ENCODE measurements around the gene RRP1. TPM values are rescaled to one million over a fixed set of nuclear protein-coding genes. Genes with fewer than 3 reads are reported as not detected.
A peak's percentile ranks its signal among the peaks of the same experiment; 100 is the strongest.

The RRP1 gene
- total RNA-seq, 2 donors from 2014 or later: 9.9 to 27.7 TPM

DNA sequence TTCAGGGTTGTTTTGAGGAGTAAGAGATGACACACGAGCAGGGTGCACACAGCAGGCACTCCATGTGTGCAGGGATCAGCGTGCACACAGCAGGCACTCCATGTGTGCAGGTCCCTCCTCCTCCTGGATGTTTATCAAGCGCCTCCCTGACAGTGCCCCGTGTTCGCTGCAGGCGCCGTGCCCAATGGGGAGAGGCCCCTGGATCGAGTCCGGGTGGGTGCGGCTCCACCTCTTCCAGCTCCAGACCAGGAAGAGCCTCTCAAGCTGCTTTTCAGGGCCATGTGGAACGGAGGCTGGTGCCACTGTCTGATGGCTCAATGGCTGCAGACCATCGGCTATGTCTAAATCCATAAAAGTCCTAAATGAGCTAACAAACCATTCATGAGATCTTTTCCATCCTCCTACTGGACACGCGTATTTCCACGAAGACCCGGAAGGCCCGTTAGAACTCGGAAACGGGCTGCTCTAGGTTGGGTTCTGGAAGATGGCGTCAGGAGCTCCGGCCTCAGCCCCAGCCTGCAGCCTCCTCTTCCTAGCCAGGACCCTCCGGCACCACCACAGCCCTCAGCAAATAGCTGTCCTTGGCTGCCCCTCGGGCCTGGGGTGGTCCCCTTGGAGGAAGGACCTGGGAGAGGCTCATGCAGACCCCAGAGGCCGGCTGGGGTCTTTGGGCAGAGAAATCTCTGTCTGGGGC lies 36.0 kb downstream of the RRP1 start:
- Histone ChIP-seq H3K36me3 (replicated peaks in 1 of 2; ENCODE audit: insufficient read depth in 1 of 2, low read depth in 2 of 2) (no peaks in the 10 kb centered on the region), H3K4me3 (no peak overlapping the region), H3K27me3 (no peaks in the 10 kb centered on the region), H3K9me3 (no peaks in the 10 kb centered on the region), H3K27ac (no peak overlapping the region), H3K4me1 (peaks cover 11% of the 10 kb centered on the region)
- 75 to 85% methylated on average over 13 to 21 of the region's 24 CpGs for WGBS, 2 donors
- intact Hi-C loops (cut with DNase I): no loop called here
- no peak for TF ChIP-seq POLR2A (IDR thresholded peaks at IDR 0.05)
- DNase-seq (no peak), ATAC-seq (no peak)

DNA sequence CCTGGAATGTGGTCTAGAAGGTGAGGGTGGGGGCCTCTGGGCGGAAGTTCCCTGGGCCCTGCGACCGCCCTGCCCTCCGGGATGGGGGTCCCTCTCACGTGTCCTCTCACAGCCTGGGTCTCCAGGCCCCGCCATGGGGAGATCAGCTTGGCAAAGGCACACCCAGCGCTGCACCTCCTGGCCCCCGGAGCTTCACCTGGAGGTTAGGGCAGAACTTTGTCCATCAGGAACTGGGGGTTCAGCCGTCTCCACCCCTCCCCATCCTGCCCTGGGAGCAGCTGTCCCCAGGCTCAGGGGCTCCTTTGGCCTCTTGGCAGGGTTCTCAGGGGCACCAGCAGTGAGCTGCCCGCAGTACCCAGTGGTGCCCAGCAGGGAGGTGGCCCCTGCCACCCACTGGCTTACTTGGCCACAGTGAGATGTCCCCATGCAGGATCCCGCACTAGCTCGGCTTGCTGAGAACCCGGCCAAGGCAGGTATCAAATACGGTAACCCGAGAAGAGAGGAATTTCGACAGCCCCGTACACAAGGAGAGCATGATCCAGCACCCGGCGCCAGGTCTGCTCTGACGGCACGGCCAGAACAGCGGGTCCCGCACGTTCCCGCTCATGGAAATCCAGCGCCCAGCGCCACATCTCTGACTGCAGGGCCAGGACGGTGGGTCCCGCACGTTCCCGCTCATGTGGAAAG lies 36.7 kb downstream of the RRP1 start:
- intact Hi-C loops (cut with DNase I): no loop called here
- Histone ChIP-seq H3K36me3 (replicated peaks in 1 of 2; ENCODE audit: insufficient read depth in 1 of 2, low read depth in 2 of 2) (no peaks in the 10 kb centered on the region), H3K27ac (no peak overlapping the region), H3K27me3 (no peaks in the 10 kb centered on the region), H3K4me1 (peaks cover 11% of the 10 kb centered on the region), H3K9me3 (no peaks in the 10 kb centered on the region), H3K4me3 (no peak overlapping the region)
- 33% methylated on average over 31 of the region's 31 CpGs; no CpG with 5 or more reads in 1 of the 2 donors for WGBS, 2 donors
- DNase-seq (no peak), ATAC-seq (peak; percentile 25)
- TF ChIP-seq, protein P1, sequence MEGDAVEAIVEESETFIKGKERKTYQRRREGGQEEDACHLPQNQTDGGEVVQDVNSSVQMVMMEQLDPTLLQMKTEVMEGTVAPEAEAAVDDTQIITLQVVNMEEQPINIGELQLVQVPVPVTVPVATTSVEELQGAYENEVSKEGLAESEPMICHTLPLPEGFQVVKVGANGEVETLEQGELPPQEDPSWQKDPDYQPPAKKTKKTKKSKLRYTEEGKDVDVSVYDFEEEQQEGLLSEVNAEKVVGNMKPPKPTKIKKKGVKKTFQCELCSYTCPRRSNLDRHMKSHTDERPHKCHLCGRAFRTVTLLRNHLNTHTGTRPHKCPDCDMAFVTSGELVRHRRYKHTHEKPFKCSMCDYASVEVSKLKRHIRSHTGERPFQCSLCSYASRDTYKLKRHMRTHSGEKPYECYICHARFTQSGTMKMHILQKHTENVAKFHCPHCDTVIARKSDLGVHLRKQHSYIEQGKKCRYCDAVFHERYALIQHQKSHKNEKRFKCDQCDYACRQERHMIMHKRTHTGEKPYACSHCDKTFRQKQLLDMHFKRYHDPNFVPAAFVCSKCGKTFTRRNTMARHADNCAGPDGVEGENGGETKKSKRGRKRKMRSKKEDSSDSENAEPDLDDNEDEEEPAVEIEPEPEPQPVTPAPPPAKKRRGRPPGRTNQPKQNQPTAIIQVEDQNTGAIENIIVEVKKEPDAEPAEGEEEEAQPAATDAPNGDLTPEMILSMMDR (IDR thresholded peaks at IDR 0.05): peak in 2 of 7 experiments; percentile 15 to 22
- no peak for TF ChIP-seq POLR2A (IDR thresholded peaks at IDR 0.05)

- Histone ChIP-seq H3K36me3 (replicated peaks in 1 of 2; ENCODE audit: insufficient read depth in 1 of 2, low read depth in 2 of 2) (no peaks in the 10 kb centered on the region), H3K4me3 (no peak overlapping the region), H3K27me3 (no peaks in the 10 kb centered on the region), H3K9me3 (no peaks in the 10 kb centered on the region), H3K27ac (no peak overlapping the region), H3K4me1 (peaks cover 11% of the 10 kb centered on the region)
- TF ChIP-seq, protein P1 (IDR thresholded peaks at IDR 0.05): no peak
- no peak for TF ChIP-seq POLR2A (IDR thresholded peaks at IDR 0.05)
- ATAC-seq: no peak
- 14 to 30% methylated on average over 4 to 8 of the region's 8 CpGs for WGBS, 2 donors
- intact Hi-C loops (cut with DNase I): no loop called here
- no peak for DNase-seq
These were observed 37.2 kb downstream of the RRP1 start for GRCh38 chr21:43826623-43826974.

DNA sequence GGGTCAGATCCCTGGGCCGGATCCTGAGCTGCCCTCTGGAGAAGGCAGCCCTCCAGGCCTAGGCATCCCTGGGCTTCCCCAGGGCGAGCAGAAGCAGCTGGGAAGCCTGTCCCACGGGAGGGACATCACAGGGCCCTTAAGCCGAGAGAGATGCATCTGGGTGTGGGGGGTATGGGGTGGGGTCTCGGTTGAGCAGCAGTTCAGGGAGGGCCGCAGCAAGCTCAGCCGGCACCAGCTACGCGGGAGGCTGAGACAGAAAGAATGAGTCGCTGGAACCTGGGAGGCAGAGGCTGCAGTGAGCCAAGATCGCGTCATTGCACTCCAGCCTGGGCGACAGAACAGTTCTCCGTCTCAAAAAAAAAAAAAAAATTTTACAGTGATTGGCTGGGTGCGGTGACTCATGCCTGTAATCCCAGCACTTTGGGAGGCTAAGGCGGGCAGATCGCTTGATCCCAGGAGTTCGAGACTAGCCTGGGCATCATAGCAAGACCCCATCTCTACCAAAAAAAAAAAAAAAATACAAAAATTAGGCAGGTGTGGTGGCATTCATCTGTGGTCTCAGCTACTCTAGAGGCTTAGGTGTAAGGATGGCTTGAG lies 37.7 kb downstream of the RRP1 start:
- no peak overlapping the region for H3K27ac ChIP-seq
- intact Hi-C loops (cut with DNase I): no loop called here
- no peak for TF ChIP-seq POLR2A (IDR thresholded peaks at IDR 0.05)
- TF ChIP-seq, protein P1 (IDR thresholded peaks at IDR 0.05): no peak
- no peaks in the 10 kb centered on the region for H3K36me3 ChIP-seq (replicated peaks in 1 of 2; ENCODE audit: insufficient read depth in 1 of 2, low read depth in 2 of 2)
- H3K4me1 ChIP-seq: peaks cover 11% of the 10 kb centered on the region
- H3K4me3 ChIP-seq: no peak overlapping the region
- H3K27me3 ChIP-seq: no peaks in the 10 kb centered on the region
- WGBS, 2 donors: 67% methylated on average over 13 to 15 of the region's 18 CpGs
- ATAC-seq (no peak), DNase-seq (no peak)
- no peaks in the 10 kb centered on the region for H3K9me3 ChIP-seq

DNA sequence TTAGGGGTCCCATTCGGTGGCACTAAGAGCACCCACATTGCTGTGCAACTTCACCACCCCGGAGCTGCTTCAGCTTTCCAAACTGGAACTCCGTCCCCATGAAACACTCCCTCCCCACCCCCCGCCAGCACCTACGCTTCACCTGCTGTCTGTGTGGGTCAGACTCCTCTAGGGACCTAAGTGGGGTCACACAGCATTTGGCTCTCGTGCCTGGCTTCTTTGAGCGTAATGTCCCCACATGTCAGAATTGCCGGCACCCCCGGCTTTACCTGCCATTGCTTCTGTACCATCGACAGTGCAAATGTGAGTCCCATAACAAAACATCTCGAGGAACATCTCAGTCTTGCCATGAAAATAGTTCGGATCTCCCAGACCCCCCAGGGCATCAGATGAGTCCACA lies 39.8 kb downstream of the RRP1 start:
- intact Hi-C loops (cut with DNase I): no loop called here
- no peak for ATAC-seq
- Histone ChIP-seq H3K27ac (no peak overlapping the region), H3K9me3 (no peaks in the 10 kb centered on the region), H3K4me1 (peaks cover 11% of the 10 kb centered on the region), H3K36me3 (replicated peaks in 1 of 2; ENCODE audit: insufficient read depth in 1 of 2, low read depth in 2 of 2) (no peaks in the 10 kb centered on the region), H3K27me3 (no peaks in the 10 kb centered on the region), H3K4me3 (no peak overlapping the region)
- TF ChIP-seq POLR2A (IDR thresholded peaks at IDR 0.05): no peak
- TF ChIP-seq, protein P1 (IDR thresholded peaks at IDR 0.05): no peak
- no peak for DNase-seq
- 69 to 70% methylated on average over 12 of the region's 12 CpGs for WGBS, 2 donors

Data from body of pancreas (tissue), 4 donors.